Ishikawa (cell line): ENCODE results near the gene RAB26.

Experiments
- CEBPB ChIP-seq: IDR thresholded peaks from 2 replicates; pipeline ENCODE4 v1.6.1; 2012
- CREB1 ChIP-seq: IDR thresholded peaks from 2 replicates; pipeline ENCODE4 v1.6.1; 2012; ENCODE audit warnings: low read depth
- EGR1 ChIP-seq: IDR thresholded peaks from 2 replicates; pipeline ENCODE4 v1.6.1; 2012
- EP300 ChIP-seq: IDR thresholded peaks from 2 replicates; pipeline ENCODE4 v1.6.1; 2012; ENCODE audit warnings: borderline replicate concordance
- FOXM1 ChIP-seq: IDR thresholded peaks from 2 replicates; pipeline ENCODE4 v1.6.1; 2012; ENCODE audit warnings: low read depth, borderline replicate concordance
- NFIC ChIP-seq: IDR thresholded peaks from 2 replicates; pipeline ENCODE4 v1.6.1; 2012
- RAD21 ChIP-seq: IDR thresholded peaks from 2 replicates; pipeline ENCODE4 v1.6.1; 2012; ENCODE audit warnings: low read depth
- TAF1 ChIP-seq: IDR thresholded peaks from 2 replicates; pipeline ENCODE4 v1.6.1; 2012; ENCODE audit warnings: low read depth, mild to moderate bottlenecking
- TCF12 ChIP-seq: IDR thresholded peaks from 2 replicates; pipeline ENCODE4 v1.6.1; 2012; ENCODE audit warnings: low read depth
- TEAD4 ChIP-seq: IDR thresholded peaks from 2 replicates; pipeline ENCODE4 v1.6.1; 2012
- YY1 ChIP-seq: IDR thresholded peaks from 2 replicates; pipeline ENCODE4 v1.6.1; 2012; ENCODE audit warnings: low read depth
- ZBTB7A ChIP-seq: IDR thresholded peaks from 2 replicates; pipeline ENCODE4 v1.6.1; 2012; ENCODE audit warnings: low read depth
- TF ChIP-seq, protein P1 (sequence below): IDR thresholded peaks from 2 replicates; pipeline ENCODE4 v1.6.1; 2012
- TF ChIP-seq, protein P2 (sequence below): IDR thresholded peaks from 2 replicates; pipeline ENCODE4 v1.6.1; 2012
- TF ChIP-seq, protein P3 (sequence below): IDR thresholded peaks from 2 replicates; pipeline ENCODE4 v1.6.1; 2012; ENCODE audit warnings: low read depth, mild to moderate bottlenecking

RAB26 gene

DNA sequence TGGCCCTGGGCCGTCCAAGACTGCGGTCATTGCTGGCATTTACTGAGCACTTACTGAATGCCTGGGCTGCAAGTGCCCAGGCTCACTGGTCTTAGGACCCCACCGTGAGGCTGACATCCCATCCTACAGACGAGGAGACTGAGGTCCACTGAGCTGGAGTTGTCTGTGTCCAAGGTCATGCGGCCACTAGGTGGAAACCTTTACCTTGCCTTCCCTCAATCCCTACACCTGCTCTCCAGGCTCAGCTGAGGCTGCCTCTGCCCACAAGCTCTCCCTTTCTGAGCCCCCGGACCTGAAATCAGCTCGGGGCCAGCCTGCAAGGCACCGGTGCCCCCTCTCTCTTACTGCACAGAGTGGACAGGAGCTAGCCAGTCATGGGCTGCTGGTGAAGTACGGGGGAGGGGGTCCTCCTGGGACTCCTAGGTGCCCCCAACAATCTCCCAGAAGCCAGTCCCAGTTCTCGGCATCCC, 46.5 kb downstream of the RAB26 start:
- TF ChIP-seq, protein P1, sequence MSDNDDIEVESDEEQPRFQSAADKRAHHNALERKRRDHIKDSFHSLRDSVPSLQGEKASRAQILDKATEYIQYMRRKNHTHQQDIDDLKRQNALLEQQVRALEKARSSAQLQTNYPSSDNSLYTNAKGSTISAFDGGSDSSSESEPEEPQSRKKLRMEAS = 0 out of 2 replicates have a peak, but pooled peaks have one; percentile 9
- TF ChIP-seq NFIC (no peak), ZBTB7A (no peak; the same call in 1 of the 2 replicates), TAF1 (no peak), EGR1 (no peak), YY1 (no peak), FOXM1 (no peak), CREB1 (no peak), EP300 (no peak), TCF12 (no peak), RAD21 (peak; percentile 79)
- TF ChIP-seq, protein P2, sequence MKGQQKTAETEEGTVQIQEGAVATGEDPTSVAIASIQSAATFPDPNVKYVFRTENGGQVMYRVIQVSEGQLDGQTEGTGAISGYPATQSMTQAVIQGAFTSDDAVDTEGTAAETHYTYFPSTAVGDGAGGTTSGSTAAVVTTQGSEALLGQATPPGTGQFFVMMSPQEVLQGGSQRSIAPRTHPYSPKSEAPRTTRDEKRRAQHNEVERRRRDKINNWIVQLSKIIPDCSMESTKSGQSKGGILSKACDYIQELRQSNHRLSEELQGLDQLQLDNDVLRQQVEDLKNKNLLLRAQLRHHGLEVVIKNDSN = no peak
- TF ChIP-seq, protein P3, sequence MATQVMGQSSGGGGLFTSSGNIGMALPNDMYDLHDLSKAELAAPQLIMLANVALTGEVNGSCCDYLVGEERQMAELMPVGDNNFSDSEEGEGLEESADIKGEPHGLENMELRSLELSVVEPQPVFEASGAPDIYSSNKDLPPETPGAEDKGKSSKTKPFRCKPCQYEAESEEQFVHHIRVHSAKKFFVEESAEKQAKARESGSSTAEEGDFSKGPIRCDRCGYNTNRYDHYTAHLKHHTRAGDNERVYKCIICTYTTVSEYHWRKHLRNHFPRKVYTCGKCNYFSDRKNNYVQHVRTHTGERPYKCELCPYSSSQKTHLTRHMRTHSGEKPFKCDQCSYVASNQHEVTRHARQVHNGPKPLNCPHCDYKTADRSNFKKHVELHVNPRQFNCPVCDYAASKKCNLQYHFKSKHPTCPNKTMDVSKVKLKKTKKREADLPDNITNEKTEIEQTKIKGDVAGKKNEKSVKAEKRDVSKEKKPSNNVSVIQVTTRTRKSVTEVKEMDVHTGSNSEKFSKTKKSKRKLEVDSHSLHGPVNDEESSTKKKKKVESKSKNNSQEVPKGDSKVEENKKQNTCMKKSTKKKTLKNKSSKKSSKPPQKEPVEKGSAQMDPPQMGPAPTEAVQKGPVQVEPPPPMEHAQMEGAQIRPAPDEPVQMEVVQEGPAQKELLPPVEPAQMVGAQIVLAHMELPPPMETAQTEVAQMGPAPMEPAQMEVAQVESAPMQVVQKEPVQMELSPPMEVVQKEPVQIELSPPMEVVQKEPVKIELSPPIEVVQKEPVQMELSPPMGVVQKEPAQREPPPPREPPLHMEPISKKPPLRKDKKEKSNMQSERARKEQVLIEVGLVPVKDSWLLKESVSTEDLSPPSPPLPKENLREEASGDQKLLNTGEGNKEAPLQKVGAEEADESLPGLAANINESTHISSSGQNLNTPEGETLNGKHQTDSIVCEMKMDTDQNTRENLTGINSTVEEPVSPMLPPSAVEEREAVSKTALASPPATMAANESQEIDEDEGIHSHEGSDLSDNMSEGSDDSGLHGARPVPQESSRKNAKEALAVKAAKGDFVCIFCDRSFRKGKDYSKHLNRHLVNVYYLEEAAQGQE = no peak

DNA sequence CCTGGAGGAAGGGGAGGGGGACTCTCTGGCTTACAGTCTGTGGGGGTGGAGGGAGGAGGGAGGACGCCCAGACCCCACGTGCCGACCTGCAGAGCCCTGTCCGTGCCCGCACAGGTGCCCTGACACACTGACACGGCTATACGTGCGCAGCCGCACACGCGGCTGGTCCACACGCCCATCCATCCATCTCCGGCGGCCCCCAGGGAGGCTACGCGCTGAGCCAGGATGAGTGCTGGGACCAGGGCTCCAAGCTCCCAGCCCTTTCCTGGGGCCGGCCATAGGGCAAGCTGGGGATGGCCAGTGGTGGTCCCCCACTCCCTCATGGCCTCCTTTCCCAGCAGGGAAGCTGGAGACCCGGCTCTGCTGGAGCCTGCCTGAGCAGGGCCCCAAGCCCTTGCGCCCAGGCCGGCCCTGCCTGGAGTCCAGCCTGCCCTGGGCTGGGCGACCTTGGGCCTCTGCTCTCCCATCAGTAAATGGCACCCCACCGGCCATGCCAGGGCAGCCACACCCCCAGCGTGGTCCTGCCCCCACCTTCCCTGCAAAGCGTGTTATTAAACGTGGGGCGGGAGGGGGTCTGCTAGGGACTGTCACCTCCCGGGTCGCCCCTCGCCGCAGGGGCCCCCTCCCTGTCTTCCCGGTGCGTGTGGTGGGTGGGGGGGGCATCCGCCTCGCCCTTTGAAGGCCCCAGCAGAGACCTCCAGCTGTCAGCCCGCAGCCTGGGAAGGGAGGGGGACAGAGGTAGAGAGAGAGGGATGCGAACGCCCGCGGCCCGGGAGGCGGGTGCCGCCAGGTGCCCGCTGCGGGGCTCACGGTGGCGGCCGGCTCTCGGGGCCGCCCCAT, 47.1 kb downstream of the RAB26 start:
- TF ChIP-seq TEAD4 (no peak), NFIC (no peak), FOXM1 (no peak), YY1 (no peak), RAD21 (no peak), CEBPB (no peak), EP300 (no peak), TAF1 (no peak), CREB1 (no peak), EGR1 (no peak), ZBTB7A (no peak), TCF12 (no peak)
- TF ChIP-seq, protein P1 = no peak
- TF ChIP-seq, protein P2 = no peak
- TF ChIP-seq, protein P3 = no peak

DNA sequence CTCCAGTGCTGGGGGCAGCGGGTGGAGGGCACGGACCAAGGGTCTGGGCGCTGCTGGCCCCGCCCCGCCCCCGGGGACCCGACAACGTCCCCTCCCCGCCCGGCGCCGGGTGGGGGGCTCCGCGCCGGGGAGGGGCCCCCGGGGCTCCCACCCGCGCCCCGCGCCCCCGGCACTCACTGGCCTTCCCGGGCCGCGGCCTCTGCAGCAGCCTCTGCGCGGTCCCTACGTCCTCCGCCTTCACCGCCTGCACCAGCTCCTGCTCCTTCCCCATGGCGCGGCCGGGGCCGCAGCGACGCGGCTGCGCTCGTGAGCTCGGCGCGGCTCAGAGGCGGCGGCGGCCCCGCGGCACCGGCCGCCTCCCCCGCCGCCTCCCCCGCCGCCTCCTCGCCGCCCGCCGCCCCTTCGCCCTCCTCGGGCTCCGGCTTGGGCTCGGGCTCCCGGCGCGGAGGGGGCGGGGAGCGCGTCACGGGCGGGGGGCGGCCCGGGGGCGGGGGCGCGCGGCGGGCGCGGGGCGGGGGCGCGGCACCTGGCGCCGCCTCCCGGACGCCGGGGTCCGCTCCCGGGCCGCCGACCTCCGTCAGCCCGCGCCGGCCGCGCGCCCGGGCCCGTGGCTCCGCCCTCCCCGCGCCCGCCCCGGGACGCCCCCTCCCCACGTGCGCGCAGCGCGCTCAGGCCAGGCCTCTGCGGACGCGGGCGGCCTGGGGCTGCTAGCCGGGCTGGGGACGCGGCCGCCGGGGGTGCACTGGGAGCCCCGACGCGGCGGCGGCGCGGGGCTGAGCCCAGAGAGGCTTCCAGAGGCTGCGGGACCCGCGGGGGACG, 47.9 kb downstream of the RAB26 start, which contains the start of gene CASKIN1:
CASKIN1 (minus strand) TSS at position 444 of the 819 bp plus-strand sequence; CDS start at position 271, 173 bp downstream.
- TF ChIP-seq, protein P1 = 0 out of 2 replicates have a peak, but pooled peaks have one; percentile 29
- no peak for TF ChIP-seq ZBTB7A

DNA sequence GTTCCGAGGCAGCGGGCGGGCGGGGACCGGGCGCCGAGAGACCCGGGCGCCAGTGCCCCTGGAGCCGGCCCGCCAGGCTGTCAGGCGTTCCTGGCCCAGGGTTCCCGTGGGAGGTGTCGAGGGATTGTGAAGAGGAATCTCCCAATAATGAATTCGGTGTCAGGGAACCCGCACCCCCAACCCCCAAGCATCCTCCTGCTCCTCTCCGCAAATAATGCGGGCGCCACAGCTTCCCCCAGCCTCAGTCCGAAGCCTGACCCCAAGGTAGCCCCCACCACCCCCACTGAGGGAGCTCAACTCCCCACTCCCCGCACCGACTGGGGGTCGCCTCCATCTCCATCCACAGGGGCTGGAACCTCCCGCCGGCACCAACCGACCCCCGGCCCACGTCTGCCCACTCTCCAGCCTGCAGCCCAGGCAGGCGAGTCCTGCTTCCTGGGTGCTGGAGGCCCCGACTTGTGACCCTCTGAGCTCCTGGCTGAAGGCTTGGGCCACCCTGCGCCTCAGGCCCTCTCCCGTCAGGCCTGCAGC, 48.6 kb downstream of the RAB26 start:
- TF ChIP-seq NFIC (no peak), EP300 (no peak), CEBPB (no peak), TCF12 (no peak), TEAD4 (no peak), CREB1 (no peak), EGR1 (no peak), YY1 (no peak), ZBTB7A (no peak), TAF1 (no peak), FOXM1 (no peak), RAD21 (no peak)
- TF ChIP-seq, protein P2 = no peak
- TF ChIP-seq, protein P3 = no peak
- TF ChIP-seq, protein P1 = no peak
